D721Med (cell line): ENCODE results near the gene CENPH.
"Not testable (repeated sequence)": the region's sequence is repeated elsewhere in the genome, so short reads cannot be mapped to it uniquely, and the experiment has no call there.

Source experiments
- DNase-seq: peaks from one replicate; pipeline ENCODE4 v3.0.0; 2011; ENCODE audit warnings: low spot score; ENCODE audit not compliant: insufficient read length
- FAIRE-seq: peaks from 2 replicates; lab custom pipeline; 2011; peaks lifted over from hg19 to GRCh38; lab: Jason Lieb, UNC
- CTCF ChIP-seq: IDR thresholded peaks from 2 replicates; pipeline ENCODE4 v1.5.1; 2012; ENCODE audit warnings: mild to moderate bottlenecking, control low read depth; ENCODE audit not compliant: insufficient read depth; ENCODE audit errors: missing control alignments

CENPH gene

GRCh38 chr5:69189162-69190086, at the start of gene CENPH:
Gene CENPH (plus strand): TSS chr5:69189583. CDS start chr5:69189635, 52 bp downstream.
- TF ChIP-seq CTCF = no peak
- FAIRE-seq (no peak), DNase-seq (peak; percentile 70)

- not testable (repeated sequence) for DNase-seq, FAIRE-seq
Measured at GRCh38 chr5:69140239-69140638, 49.1 kb upstream of the CENPH start.

GRCh38 chr5:69140827-69141226, 48.6 kb upstream of the CENPH start:
- no peak for TF ChIP-seq CTCF
- DNase-seq = no peak
- FAIRE-seq = no peak

- not testable (repeated sequence) for FAIRE-seq, DNase-seq
Measured at GRCh38 chr5:69148576-69148975, 40.8 kb upstream of the CENPH start.

GRCh38 chr5:69148981-69149675, 40.3 kb upstream of the CENPH start:
- FAIRE-seq (no peak), DNase-seq (no peak)
- TF ChIP-seq CTCF = no peak

GRCh38 chr5:69149676-69150010, 39.7 kb upstream of the CENPH start:
- DNase-seq = no peak
- no peak for FAIRE-seq
- TF ChIP-seq CTCF = no peak

- FAIRE-seq (no peak), DNase-seq (no peak)
- TF ChIP-seq CTCF = no peak
Measured at GRCh38 chr5:69152731-69153130, 36.7 kb upstream of the CENPH start.

GRCh38 chr5:69156456-69156855, 32.9 kb upstream of the CENPH start:
- FAIRE-seq = no peak
- DNase-seq = no peak
- TF ChIP-seq CTCF = no peak
